Activated CD4-positive, alpha-beta T cell treated with anti-CD3 and anti-CD28 coated beads, Interleukin-2, amount 50 U/mL, for 48 hours (primary cell): ENCODE measurements around the gene HSP90AA1.
A peak's percentile ranks its signal among the peaks of the same experiment; 100 is the strongest.
"Not testable (repeated sequence)": the region's sequence is repeated elsewhere in the genome, so short reads cannot be mapped to it uniquely, and the experiment has no call there.

Experiments used
- DNase-seq, 2 experiments: peaks; one replicate each; pipeline ENCODE4 v3.0.0-alpha.2; 2020

Gene HSP90AA1

DNA sequence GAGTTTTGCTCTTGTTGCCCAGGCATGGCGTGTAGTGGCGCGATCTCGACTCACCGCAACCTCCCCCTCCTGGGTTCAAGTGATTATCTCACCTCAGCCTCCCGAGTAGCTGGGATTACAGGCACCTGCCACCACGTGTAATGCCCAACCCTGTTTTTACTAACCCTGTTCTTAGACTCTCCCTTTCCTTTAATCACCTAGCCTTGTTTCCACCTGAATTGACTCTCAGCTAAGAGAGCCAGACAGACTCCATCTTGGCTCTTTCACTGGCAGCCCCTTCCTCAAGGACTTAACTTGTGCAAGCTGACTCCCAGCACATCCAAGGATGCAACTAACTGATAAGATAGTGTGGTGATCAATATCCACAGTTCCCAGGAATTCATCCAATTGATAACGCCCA lies 22.3 kb downstream of the HSP90AA1 start:
- not testable (repeated sequence) for DNase-seq

DNA sequence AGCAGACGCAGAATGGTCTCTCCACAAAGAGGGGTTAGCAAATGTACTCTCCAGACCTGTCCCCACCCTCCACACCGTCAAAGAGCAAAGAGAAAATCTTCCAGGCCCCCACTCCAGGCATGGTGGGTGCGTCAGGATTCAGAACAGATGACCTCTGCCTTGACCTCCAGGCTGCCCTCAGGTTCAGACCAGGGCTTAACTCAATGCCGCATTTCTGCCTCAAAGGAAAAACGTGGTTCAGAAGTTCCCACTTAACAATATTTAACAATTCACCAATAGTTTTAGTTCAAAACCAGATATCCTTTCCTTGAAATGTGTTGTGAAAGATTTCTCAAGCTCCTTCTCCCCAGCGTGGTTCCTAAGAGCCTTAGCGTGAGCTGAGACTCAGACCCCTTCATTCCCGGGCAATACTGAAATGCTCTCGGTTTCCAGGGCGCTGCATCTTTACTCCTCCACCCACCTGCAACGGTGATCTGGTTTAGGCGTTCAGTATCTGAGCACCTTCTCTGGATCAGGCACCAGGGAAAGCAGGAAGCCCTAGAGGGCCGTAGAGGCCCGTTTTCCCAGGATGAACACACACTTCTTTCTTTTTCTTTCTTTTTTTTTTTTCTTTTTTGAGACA lies 22.9 kb downstream of the HSP90AA1 start:
- no peak for DNase-seq

DNA sequence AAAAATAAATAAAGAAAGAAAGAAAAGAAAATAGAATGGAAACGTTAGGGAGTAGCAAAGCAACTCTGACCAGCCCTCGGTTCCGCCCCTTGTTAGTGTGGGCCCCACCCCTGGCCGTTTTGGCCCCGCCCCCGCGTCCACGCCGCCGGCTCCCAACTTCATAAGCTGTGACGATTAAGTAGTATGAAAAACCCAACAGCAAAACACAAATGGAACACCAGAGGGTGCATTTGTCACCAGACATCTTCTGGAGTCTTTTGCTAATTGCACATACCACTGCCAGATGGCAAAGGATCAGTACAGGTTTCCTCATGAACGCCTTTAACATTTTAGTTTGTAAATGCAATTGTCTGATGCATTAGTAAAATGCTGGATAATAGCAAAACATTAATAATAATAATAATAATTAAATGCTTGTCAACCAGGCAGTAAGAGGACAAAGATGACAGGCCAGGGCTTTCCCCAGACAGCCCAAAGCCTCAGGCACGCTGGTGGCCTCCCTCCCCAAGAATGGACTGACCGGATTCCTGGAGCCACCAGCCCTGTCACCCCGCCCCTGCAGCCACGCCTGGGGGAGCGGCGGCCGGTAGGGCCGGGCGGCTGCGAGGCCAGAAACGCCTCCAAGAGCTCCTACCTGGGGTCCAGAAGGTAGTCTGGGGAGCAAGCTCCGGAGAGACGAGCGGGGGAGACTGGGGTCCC lies 23.6 kb downstream of the HSP90AA1 start:
- DNase-seq: peak; percentile 73 to 78

DNA sequence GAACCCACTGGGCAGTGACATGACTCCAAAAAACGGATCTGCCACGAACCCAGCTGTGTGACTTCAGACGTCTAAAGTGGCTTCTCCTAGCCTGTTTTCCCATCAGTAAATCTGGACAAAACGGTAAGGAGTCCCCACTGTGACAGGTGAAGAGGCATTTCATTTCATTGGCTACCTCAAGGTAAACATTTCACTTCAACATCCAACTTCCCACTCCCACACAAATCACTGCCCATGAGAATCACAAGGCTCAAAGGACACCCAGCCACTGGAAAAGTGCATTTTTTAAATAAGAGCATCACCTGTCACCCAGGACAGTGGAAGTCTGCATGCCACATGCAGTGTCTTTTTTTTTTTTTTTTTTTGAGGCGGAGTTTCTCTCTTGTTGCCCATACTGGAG lies 27.9 kb downstream of the HSP90AA1 start:
- DNase-seq: no peak

GRCh38 chr14:102058146-102058545 lies 28.7 kb downstream of the HSP90AA1 start:
- no peak for DNase-seq

- no peak for DNase-seq
Observed at GRCh38 chr14:102057480-102058114, 29.2 kb downstream of the HSP90AA1 start.

DNA sequence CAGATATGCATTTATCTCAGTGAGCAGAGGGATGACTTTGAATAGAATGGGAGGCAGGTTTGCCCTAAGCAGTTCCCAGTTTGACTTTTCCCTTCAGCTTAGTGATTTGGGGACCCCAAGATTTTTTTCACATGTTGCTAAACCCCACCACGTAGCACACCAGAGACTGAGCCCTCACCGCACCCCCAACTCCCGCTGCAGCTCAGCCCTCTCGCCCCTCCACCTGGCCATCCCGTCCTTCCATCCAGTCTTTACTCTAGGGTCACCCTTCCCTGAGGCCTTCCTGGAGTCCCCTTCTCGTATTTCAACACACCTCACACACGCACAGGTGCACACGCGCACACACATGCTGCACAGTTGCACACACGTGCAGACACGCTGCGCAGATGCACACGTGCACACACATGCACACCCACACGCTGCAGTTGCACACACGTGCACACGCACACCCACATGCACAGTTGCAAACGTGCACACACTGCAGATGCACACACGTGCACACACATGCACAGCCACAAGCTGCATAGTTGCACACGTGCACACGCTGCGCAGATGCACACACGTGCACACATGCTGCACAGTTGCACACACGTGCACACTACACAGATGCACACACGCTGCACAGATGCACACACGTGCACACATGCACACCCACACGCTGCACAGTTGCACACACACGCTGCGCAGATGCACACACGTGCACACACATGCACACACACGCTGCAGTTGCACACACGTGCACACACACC lies 30.0 kb downstream of the HSP90AA1 start:
- no peak for DNase-seq

- no peak for DNase-seq
Observed at GRCh38 chr14:102055181-102055901, 31.5 kb downstream of the HSP90AA1 start.

- no peak for DNase-seq
Observed at GRCh38 chr14:102052522-102052921, 34.3 kb downstream of the HSP90AA1 start.

GRCh38 chr14:102050625-102051024 lies 36.2 kb downstream of the HSP90AA1 start:
- DNase-seq: no peak

DNA sequence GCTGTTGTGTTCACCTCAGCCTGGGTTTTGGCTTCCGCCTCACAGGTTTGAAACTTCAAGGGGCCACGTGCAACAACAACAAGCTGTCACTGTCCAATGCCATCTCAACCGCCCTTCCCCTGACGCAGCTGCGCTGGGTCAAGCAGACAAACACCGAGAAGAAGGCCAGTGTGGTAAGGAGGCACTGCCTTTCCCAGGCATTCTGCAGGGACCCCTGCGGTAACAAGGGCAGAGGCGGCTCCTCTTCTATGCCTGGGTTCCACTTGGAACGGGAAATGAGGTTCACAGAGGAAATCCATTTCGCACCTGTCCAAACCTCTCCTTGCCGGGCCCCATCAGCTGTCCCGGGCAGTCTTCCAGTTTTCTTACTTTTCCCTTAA lies 36.8 kb downstream of the HSP90AA1 start:
- no peak for DNase-seq

DNA sequence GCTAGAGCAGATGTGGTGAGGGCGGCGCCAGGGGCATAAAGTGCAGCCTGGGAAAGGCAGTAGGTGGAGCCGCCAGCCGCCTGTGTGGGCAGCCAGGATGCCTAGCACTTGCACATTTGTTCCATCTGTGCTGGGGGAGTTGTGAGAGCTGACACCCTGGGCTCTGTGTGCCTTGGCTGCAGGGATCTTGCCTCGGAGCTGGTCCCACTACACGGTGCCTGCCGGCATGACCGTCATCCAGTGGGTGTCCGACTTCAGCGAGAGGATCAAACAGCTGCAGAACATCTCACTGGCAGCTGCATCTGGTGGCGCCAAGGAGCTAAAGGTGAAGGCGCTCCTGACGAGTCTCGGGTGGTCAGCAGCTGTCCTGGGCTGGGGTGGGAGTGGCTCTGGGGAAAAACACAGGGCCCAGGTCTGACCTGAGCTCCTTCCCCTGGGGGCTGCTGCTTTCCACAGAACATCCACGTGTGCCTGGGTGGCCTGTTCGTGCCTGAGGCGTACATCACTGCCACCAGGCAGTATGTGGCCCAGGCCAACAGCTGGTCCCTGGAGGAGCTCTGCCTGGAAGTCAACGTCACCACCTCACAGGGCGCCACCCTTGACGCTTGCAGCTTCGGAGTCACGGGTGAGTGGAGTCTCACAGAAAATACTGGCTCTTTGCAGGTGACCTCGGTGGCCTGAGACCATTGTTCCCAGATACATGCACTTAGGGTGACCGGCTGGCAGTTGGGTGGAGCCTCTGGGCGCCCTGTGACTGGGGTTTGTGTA lies 37.4 kb downstream of the HSP90AA1 start:
- DNase-seq: no peak

DNA sequence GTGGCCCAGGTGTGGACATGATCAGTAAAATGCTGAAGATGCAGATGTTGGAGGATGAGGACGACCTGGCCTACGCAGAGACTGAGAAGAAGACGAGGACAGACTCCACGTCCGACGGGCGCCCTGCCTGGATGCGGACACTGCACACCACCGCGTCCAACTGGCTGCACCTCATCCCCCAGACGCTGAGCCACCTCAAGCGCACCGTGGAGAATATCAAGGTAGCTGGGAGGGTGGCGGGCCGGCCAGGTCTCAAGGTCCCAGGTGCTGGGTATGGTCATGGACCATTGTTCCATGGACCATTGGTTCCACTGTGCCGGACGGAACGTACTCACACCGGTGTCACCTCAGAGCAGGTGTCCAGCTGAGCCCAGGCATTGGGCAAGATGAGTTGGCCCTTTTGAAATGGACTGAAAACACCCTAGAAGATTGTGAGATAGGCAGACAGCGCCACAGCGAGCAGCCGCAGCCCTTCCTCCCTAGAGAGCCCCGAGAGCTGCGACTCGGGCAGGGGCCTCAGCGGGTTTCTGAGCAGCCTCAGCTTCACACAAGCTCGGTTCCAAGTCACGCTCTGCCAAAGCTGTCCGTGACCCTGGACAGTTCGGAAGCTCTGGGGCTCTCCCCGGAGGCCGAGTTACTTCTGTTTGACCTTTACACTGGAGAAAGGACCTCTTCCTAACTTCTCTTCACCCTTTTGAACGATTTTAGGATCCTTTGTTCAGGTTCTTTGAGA lies 38.9 kb downstream of the HSP90AA1 start:
- no peak for DNase-seq

DNA sequence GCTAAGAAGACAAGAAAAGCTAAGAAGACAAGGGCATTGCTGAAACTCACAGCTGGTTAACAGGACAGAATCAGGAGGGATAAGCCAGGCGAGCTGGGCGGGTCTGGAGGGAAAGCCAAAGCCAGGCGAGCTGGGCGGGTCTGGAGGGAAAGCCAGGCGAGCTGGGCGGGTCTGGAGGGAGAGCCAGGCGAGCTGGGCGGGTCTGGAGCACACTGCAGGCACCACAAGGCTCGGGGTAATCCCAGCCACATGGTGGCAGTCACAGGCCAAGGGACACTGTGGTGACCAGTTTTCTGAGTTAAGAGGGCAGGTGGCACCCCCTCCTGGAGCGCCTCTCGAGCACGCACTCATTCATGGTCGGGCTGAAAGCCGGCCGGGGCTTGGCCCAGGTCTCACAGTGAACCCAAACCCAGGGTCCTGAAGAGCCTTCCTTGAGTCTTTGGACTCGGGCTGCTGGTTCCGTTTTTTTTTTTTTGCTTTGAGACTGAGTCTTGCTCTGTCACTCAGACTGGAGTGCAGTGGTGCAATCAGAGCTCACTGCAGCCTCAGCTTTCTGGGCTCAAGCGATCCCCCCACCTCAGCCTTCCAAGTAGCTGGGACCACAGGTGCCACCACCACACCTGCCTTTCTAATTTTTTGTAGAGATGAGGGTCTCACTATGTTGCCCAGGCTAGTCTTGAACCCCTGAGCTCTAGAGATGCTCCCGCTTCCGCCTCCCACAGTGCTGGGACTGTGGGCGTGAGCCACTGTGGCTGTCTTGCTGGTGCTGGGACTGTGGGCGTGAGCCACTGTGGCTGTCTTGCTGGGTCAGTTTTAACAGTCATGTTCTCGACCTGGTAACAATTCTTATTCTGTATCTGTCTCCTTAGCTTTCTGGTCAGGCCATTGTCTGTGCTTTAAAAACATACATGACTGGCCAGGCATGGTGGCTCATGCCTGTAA lies 40.2 kb downstream of the HSP90AA1 start:
- peak; percentile 13 to 30 for DNase-seq

GRCh38 chr14:102044566-102044965 lies 42.3 kb downstream of the HSP90AA1 start:
- DNase-seq: no peak

DNA sequence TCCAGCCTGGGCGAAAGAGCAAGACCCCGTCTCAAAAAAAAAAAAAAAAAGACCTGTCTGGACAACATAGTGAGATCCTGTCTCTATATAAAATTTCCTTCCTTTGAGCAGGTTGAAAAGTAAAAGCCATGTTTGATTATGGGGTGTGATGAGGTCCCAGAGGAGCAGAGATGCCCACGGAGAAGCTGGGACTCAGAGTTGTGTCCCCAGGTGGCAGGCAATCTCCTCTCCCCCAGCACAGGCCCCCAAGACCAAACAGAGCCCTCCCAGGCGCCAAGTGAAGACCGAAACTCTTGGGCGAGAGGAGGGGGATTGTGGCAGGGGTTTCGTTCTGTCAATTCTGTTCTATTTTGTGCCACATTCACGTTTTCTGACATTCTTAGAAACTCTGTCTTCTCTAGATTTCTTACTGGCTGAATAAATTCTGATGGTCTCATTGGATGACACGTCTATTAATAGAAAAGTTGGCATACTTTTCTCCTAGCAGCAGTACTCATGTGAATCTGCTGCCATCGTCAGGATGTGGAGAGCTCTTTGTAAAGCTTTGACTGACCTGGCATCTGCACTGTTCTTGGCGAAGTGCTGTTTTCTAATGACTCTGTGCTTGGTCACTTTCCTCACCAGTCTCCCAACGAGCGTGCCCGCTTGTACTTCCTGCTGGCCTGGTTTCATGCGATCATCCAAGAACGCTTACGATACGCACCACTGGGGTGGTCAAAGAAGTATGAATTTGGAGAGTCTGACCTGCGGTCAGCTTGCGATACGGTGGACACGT lies 43.4 kb downstream of the HSP90AA1 start:
- DNase-seq: no peak

- no peak for DNase-seq
Observed at GRCh38 chr14:102042699-102043098, 44.1 kb downstream of the HSP90AA1 start.

GRCh38 chr14:102040153-102040552 lies 46.7 kb downstream of the HSP90AA1 start:
- DNase-seq: no peak

DNA sequence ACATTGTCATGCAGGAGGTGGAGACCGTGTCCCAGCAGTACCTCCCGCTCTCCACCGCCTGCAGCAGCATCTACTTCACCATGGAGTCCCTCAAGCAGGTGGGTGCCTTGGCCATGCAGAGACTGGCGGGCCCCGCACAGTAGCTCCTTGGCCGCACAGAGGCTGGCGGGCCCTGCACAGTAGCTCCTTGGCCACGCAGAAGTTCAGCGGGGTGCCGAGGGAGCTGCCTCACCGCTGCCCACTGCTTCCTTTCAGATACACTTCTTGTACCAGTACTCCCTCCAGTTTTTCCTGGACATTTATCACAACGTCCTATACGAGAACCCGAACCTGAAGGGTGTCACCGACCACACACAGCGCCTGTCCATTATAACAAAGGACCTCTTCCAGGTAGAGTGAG lies 47.7 kb downstream of the HSP90AA1 start:
- no peak for DNase-seq
